ENCODE results near the gene SNX2. TPM values are rescaled to one million over a fixed set of nuclear protein-coding genes. Genes with fewer than 3 reads are reported as not detected.

The SNX2 gene
- total RNA-seq, 2 donors from 2014 or later = 61.0 to 71.9 TPM

GRCh38 chr5:122789461-122790171 lies 14.7 kb downstream of the SNX2 start:
- intact Hi-C loops (cut with DNase I) = no loop called here
- Histone ChIP-seq H3K9me3 (no peaks in the 10 kb centered on the region), H3K27ac (no peak overlapping the region), H3K4me3 (no peak overlapping the region), H3K9ac (ENCODE audit: low read depth in 2 of 2, low read length in 2 of 2) (no peak overlapping the region), H3K27me3 (no peaks in the 10 kb centered on the region), H3K36me3 (no peaks in the 10 kb centered on the region), H3K4me1 (no peaks in the 10 kb centered on the region)
- no peak for TF ChIP-seq CTCF (IDR thresholded peaks at IDR 0.05)
- no peak for DNase-seq

GRCh38 chr5:122790354-122791103 lies 15.6 kb downstream of the SNX2 start:
- TF ChIP-seq CTCF (IDR thresholded peaks at IDR 0.05) = no peak
- no peaks in the 10 kb centered on the region for H3K4me1 ChIP-seq
- intact Hi-C loops (cut with DNase I) = no loop called here
- no peak overlapping the region for H3K27ac ChIP-seq
- H3K9me3 ChIP-seq = no peaks in the 10 kb centered on the region
- no peaks in the 10 kb centered on the region for H3K36me3 ChIP-seq
- H3K4me3 ChIP-seq = no peak overlapping the region
- H3K9ac ChIP-seq (ENCODE audit: low read depth in 2 of 2, low read length in 2 of 2) = no peak overlapping the region
- no peaks in the 10 kb centered on the region for H3K27me3 ChIP-seq
- DNase-seq = no peak

- H3K9ac ChIP-seq (ENCODE audit: low read depth in 2 of 2, low read length in 2 of 2) = no peak overlapping the region
- no peak for TF ChIP-seq CTCF (IDR thresholded peaks at IDR 0.05)
- intact Hi-C loops (cut with DNase I) = no loop called here
- DNase-seq = no peak
- no peak overlapping the region for H3K27ac ChIP-seq
- no peaks in the 10 kb centered on the region for H3K27me3 ChIP-seq
- H3K36me3 ChIP-seq = no peaks in the 10 kb centered on the region
- no peak overlapping the region for H3K4me3 ChIP-seq
- H3K9me3 ChIP-seq = no peaks in the 10 kb centered on the region
- H3K4me1 ChIP-seq = no peaks in the 10 kb centered on the region
Observed at GRCh38 chr5:122805481-122805880, 30.6 kb downstream of the SNX2 start.

GRCh38 chr5:122810405-122810804 lies 35.5 kb downstream of the SNX2 start:
- no peaks in the 10 kb centered on the region for H3K36me3 ChIP-seq
- no peak for DNase-seq
- H3K27ac ChIP-seq = no peak overlapping the region
- TF ChIP-seq CTCF (IDR thresholded peaks at IDR 0.05) = no peak
- H3K27me3 ChIP-seq = no peaks in the 10 kb centered on the region
- intact Hi-C loops (cut with DNase I) = no loop called here
- no peak overlapping the region for H3K9ac ChIP-seq (ENCODE audit: low read depth in 2 of 2, low read length in 2 of 2)
- no peak overlapping the region for H3K4me3 ChIP-seq
- no peaks in the 10 kb centered on the region for H3K4me1 ChIP-seq
- H3K9me3 ChIP-seq = no peaks in the 10 kb centered on the region

GRCh38 chr5:122815218-122815767 lies 40.4 kb downstream of the SNX2 start:
- H3K9me3 ChIP-seq = no peaks in the 10 kb centered on the region
- H3K9ac ChIP-seq (ENCODE audit: low read depth in 2 of 2, low read length in 2 of 2) = no peak overlapping the region
- no peak for TF ChIP-seq CTCF (IDR thresholded peaks at IDR 0.05)
- no peaks in the 10 kb centered on the region for H3K4me1 ChIP-seq
- no peak overlapping the region for H3K27ac ChIP-seq
- intact Hi-C loops (cut with DNase I) = no loop called here
- no peak for DNase-seq
- no peaks in the 10 kb centered on the region for H3K27me3 ChIP-seq
- no peak overlapping the region for H3K4me3 ChIP-seq
- H3K36me3 ChIP-seq = no peaks in the 10 kb centered on the region
